ENCODE results near the gene C1orf159. TPM values are rescaled to one million over a fixed set of nuclear protein-coding genes. Genes with fewer than 3 reads are reported as not detected.

Gene C1orf159
- total and polyA plus RNA-seq, 2 experiments from 2014 or later = 9.6 to 21.5 TPM

- ATAC-seq (peak; percentile 33), DNase-seq (ENCODE audit: low spot score) (no peak)
- no peaks in the 10 kb centered on the region for H3K9me2 ChIP-seq (ENCODE audit: insufficient read depth)
- H3K4me1 ChIP-seq (ENCODE audit: insufficient read depth) = no peaks in the 10 kb centered on the region
- H3K4me2 ChIP-seq = no peak within 1 kb of the TSS
- no peaks in the 10 kb centered on the region for H4K20me1 ChIP-seq (replicated peaks; ENCODE audit: insufficient read depth)
- no peaks in the 10 kb centered on the region for H3K36me3 Mint-ChIP-seq (ENCODE audit: low read depth)
- H3K4me3 Mint-ChIP-seq = no peak within 1 kb of the TSS; the same call in 2 of the 3 replicates
- H2AFZ ChIP-seq = no peak within 1 kb of the TSS
- H3K4me1 Mint-ChIP-seq = no peaks in the 10 kb centered on the region
- H3F3A ChIP-seq (replicated peaks; ENCODE audit: low read depth) = no peaks in the 10 kb centered on the region
- no peaks in the 10 kb centered on the region for H3K36me3 ChIP-seq (ENCODE audit: insufficient read depth)
- H3K9me3 Mint-ChIP-seq = no peaks in the 10 kb centered on the region
- H3K4me3 ChIP-seq = no peak within 1 kb of the TSS
- H3K27ac Mint-ChIP-seq = peak within 1 kb of the TSS; percentile 13; the same call in 1 of the 2 replicates
- no peak for TF ChIP-seq JUNB (IDR thresholded peaks at IDR 0.05; ENCODE audit: unreplicated experiment)
- no peak within 1 kb of the TSS for H3K27ac ChIP-seq (ENCODE audit: low read depth)
- peaks cover 8% of the 10 kb centered on the region for H3K27me3 Mint-ChIP-seq (ENCODE audit: insufficient read depth, low read depth, poor library complexity)
- no peaks in the 10 kb centered on the region for H3K79me2 ChIP-seq (replicated peaks; ENCODE audit: insufficient read depth)
- H3K27me3 ChIP-seq (ENCODE audit: insufficient read depth) = peaks cover 15% of the 10 kb centered on the region; the same call in 1 of the 2 replicates
Measured at GRCh38 chr1:1073743-1074587, 41.9 kb downstream of the C1orf159 start, which contains the start of gene RNF223. RNF223 (minus strand) TSS chr1:1074306; CDS start chr1:1072566, 1,740 bp downstream.

DNA sequence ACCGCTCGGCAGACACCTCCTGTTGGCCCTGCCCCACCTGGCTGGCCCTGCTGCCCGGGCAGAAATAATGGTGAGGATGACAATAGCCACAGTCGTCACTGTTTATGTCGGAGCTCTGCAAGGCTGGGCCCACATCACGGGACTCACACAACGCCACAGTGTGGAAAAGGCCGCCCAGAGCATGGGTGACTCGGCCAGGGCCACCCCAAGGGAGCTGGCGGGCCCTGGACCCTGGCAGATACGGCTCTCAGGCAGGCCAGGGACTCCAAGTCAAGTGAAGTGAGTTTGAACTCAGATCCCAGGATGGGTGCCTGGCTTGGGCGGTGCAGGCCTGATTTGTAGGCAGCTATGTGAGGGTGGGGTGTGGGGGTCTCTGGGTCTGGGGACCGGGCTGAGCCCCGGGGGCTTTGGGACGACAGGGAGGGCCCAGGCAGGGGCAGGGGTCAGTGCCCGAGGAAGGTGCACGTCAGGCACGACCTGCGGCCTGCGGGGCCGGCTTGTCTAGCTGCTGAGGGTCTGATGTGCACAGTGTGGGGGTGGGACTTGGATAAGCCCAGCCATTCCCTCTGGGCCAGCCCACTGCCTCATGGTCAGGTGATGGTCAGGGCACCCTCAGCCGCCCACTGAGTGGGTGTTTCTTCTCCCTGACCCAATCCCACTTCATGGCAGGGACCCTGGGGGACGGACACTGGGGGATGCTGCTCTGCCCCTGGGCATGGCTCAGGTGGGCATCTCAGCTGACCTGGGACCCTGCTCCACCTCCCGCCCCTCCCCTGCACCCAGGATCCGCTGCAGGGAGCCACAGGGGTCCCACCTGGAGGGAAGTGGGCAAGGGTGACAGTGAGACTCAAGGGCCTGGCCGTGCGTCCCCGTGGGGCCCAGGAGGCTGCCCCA lies 42.8 kb downstream of the C1orf159 start:
- H3F3A ChIP-seq (replicated peaks; ENCODE audit: low read depth) = no peaks in the 10 kb centered on the region
- H3K4me2 ChIP-seq = no peak overlapping the region
- Mint-ChIP-seq H3K36me3 (ENCODE audit: low read depth) (no peaks in the 10 kb centered on the region), H3K4me1 (no peaks in the 10 kb centered on the region), H3K9me3 (no peaks in the 10 kb centered on the region), H3K4me3 (no peak overlapping the region), H3K27me3 (ENCODE audit: insufficient read depth, low read depth, poor library complexity) (peaks cover 12% of the 10 kb centered on the region), H3K27ac (no peak overlapping the region)
- TF ChIP-seq, protein P1, sequence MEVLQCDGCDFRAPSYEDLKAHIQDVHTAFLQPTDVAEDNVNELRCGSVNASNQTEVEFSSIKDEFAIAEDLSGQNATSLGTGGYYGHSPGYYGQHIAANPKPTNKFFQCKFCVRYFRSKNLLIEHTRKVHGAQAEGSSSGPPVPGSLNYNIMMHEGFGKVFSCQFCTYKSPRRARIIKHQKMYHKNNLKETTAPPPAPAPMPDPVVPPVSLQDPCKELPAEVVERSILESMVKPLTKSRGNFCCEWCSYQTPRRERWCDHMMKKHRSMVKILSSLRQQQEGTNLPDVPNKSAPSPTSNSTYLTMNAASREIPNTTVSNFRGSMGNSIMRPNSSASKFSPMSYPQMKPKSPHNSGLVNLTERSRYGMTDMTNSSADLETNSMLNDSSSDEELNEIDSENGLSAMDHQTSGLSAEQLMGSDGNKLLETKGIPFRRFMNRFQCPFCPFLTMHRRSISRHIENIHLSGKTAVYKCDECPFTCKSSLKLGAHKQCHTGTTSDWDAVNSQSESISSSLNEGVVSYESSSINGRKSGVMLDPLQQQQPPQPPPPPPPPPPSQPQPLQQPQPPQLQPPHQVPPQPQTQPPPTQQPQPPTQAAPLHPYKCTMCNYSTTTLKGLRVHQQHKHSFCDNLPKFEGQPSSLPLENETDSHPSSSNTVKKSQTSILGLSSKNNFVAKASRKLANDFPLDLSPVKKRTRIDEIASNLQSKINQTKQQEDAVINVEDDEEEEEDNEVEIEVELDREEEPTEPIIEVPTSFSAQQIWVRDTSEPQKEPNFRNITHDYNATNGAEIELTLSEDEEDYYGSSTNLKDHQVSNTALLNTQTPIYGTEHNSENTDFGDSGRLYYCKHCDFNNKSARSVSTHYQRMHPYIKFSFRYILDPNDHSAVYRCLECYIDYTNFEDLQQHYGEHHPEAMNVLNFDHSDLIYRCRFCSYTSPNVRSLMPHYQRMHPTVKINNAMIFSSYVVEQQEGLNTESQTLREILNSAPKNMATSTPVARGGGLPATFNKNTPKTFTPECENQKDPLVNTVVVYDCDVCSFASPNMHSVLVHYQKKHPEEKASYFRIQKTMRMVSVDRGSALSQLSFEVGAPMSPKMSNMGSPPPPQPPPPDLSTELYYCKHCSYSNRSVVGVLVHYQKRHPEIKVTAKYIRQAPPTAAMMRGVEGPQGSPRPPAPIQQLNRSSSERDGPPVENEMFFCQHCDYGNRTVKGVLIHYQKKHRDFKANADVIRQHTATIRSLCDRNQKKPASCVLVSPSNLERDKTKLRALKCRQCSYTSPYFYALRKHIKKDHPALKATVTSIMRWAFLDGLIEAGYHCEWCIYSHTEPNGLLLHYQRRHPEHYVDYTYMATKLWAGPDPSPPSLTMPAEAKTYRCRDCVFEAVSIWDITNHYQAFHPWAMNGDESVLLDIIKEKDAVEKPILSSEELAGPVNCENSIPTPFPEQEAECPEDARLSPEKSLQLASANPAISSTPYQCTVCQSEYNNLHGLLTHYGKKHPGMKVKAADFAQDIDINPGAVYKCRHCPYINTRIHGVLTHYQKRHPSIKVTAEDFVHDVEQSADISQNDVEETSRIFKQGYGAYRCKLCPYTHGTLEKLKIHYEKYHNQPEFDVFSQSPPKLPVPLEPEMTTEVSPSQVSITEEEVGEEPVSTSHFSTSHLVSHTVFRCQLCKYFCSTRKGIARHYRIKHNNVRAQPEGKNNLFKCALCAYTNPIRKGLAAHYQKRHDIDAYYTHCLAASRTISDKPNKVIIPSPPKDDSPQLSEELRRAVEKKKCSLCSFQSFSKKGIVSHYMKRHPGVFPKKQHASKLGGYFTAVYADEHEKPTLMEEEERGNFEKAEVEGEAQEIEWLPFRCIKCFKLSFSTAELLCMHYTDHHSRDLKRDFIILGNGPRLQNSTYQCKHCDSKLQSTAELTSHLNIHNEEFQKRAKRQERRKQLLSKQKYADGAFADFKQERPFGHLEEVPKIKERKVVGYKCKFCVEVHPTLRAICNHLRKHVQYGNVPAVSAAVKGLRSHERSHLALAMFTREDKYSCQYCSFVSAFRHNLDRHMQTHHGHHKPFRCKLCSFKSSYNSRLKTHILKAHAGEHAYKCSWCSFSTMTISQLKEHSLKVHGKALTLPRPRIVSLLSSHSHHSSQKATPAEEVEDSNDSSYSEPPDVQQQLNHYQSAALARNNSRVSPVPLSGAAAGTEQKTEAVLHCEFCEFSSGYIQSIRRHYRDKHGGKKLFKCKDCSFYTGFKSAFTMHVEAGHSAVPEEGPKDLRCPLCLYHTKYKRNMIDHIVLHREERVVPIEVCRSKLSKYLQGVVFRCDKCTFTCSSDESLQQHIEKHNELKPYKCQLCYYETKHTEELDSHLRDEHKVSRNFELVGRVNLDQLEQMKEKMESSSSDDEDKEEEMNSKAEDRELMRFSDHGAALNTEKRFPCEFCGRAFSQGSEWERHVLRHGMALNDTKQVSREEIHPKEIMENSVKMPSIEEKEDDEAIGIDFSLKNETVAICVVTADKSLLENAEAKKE (CRISPR knock-in tag; IDR thresholded peaks at IDR 0.05) = no peak
- TF ChIP-seq, protein P2, sequence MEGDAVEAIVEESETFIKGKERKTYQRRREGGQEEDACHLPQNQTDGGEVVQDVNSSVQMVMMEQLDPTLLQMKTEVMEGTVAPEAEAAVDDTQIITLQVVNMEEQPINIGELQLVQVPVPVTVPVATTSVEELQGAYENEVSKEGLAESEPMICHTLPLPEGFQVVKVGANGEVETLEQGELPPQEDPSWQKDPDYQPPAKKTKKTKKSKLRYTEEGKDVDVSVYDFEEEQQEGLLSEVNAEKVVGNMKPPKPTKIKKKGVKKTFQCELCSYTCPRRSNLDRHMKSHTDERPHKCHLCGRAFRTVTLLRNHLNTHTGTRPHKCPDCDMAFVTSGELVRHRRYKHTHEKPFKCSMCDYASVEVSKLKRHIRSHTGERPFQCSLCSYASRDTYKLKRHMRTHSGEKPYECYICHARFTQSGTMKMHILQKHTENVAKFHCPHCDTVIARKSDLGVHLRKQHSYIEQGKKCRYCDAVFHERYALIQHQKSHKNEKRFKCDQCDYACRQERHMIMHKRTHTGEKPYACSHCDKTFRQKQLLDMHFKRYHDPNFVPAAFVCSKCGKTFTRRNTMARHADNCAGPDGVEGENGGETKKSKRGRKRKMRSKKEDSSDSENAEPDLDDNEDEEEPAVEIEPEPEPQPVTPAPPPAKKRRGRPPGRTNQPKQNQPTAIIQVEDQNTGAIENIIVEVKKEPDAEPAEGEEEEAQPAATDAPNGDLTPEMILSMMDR (conservative IDR thresholded peaks at IDR 0.05; ENCODE audit: low read depth in 2 of 2) = no peak
- TF ChIP-seq EZH2phosphoT487 (IDR thresholded peaks at IDR 0.05; ENCODE audit: unreplicated experiment) = no peak
- TF ChIP-seq NANOG (IDR thresholded peaks at IDR 0.05; ENCODE audit: borderline replicate concordance) = no peak
- TF ChIP-seq STAT1 (IDR thresholded peaks at IDR 0.05; ENCODE audit: unreplicated experiment) = no peak
- no peak overlapping the region for H3K4me3 ChIP-seq
- peaks cover 17% of the 10 kb centered on the region; the same call in 1 of the 2 replicates for H3K27me3 ChIP-seq (ENCODE audit: insufficient read depth)
- H2AFZ ChIP-seq = no peak overlapping the region
- no peaks in the 10 kb centered on the region for H3K36me3 ChIP-seq (ENCODE audit: insufficient read depth)
- no peak for DNase-seq (ENCODE audit: low spot score)
- no peaks in the 10 kb centered on the region for H4K20me1 ChIP-seq (replicated peaks; ENCODE audit: insufficient read depth)
- peaks cover 2% of the 10 kb centered on the region; the same call in 1 of the 2 replicates for H3K4me1 ChIP-seq (ENCODE audit: insufficient read depth)
- no peaks in the 10 kb centered on the region for H3K9me2 ChIP-seq (ENCODE audit: insufficient read depth)
- no peak overlapping the region for H3K27ac ChIP-seq (ENCODE audit: low read depth)
- no peak for ATAC-seq
- H3K79me2 ChIP-seq (replicated peaks; ENCODE audit: insufficient read depth) = no peaks in the 10 kb centered on the region
